HepG2 (cell line): ENCODE measurements around the gene CACNA2D3. TPM values are rescaled to one million over a fixed set of nuclear protein-coding genes. Genes with fewer than 3 reads are reported as not detected.

Experiments used
- ATAC-seq: fragments of 200-7000 bp; cut with Tn5 transposase; 3 replicates; pipeline ENCODE4 v1.9.1; 2020; ENCODE audit warnings: mild to moderate bottlenecking, moderate library complexity
- BruUV-seq: library from RNA; stranded (reverse); fragments of 400-500 nt; replicated peaks from 2 replicates; lab custom pipeline; 2021; lab: Mats Ljungman, UMichigan
- CTCF ChIA-PET: fragments of 300-600 bp; formaldehyde crosslinking; extraction: SDS; loops from one replicate; lab custom pipeline; 2021; ENCODE audit warnings: low total read pairs, inconsistent platforms, low intra/inter-chr PET ratio; lab: Yijun Ruan, JAX
- POLR2A ChIA-PET: fragments of 350-600 bp; sonication (Branson Sonifier 250); formaldehyde crosslinking; loops from one replicate; lab custom pipeline; 2020; ENCODE audit warnings: antibody characterized with exemption, inconsistent platforms; lab: Yijun Ruan, JAX
- DNase-seq: peaks from one replicate; pipeline ENCODE4 v3.0.0-alpha.2; 2015; ENCODE audit warnings: low spot score
- FAIRE-seq: peaks from 3 replicates; lab custom pipeline; 2011; peaks lifted over from hg19 to GRCh38; lab: Jason Lieb, UNC
- H2AFZ ChIP-seq: one replicate; pipeline ENCODE4 v1.6.1; 2011; ENCODE audit warnings: low read length, inconsistent platforms
- H3K27ac ChIP-seq: fragments of 300-600 bp; 3 replicates; pipeline ENCODE4 v1.8.0; 2011; ENCODE audit warnings: mixed run types, mild to moderate bottlenecking, mixed read lengths, low read length, inconsistent platforms; ENCODE audit not compliant: insufficient read depth; ENCODE audit errors: extremely low read length
- H3K27me3 ChIP-seq, 2 experiments: fragments of 200-600 bp in 1 of 2; 2 replicates in 1 of 2; 3 replicates in 1 of 2; pipeline versions ENCODE4 v1.6.0 to v1.8.0; 2011; ENCODE audit warnings: low read length in 2 of 2, mild to moderate bottlenecking in 2 of 2, moderate library complexity in 2 of 2, inconsistent platforms in 1 of 2; ENCODE audit not compliant: insufficient read depth in 2 of 2, control insufficient read depth in 1 of 2
- H3K36me3 ChIP-seq, 2 experiments: fragments of 200-600 bp in 1 of 2; replicated peaks in 1 of 2; 2 replicates in 1 of 2; 3 replicates in 1 of 2; pipeline versions ENCODE4 v1.5.1 to v1.8.0; 2011; ENCODE audit warnings: low read length in 2 of 2, inconsistent platforms in 1 of 2; ENCODE audit not compliant: insufficient read depth in 2 of 2, control insufficient read depth in 1 of 2
- H3K4me1 ChIP-seq: 2 replicates; pipeline ENCODE4 v1.5.1; 2012; ENCODE audit warnings: low read length, inconsistent platforms; ENCODE audit not compliant: insufficient read depth
- H3K4me2 ChIP-seq: 2 replicates; pipeline ENCODE4 v1.6.0; 2011; ENCODE audit warnings: low read depth, low read length, inconsistent platforms
- H3K4me3 ChIP-seq, 3 experiments: fragments of 200-600 bp in 1 of 3; sonication (generic), shearing (Covaris generic) in 1 of 3; replicated peaks in 1 of 3; 2 replicates each; pipeline ENCODE4 v1.5.1; 2011 to 2016; ENCODE audit warnings: low read length in 3 of 3, inconsistent platforms in 2 of 3, low read depth in 2 of 3, mild to moderate bottlenecking in 2 of 3, control low read depth in 1 of 3, mixed read lengths in 1 of 3; ENCODE audit not compliant: insufficient read depth in 1 of 3
- H3K79me2 ChIP-seq: one replicate; pipeline ENCODE4 v1.6.1; 2011; ENCODE audit warnings: low read length, inconsistent platforms; ENCODE audit not compliant: insufficient read depth
- H3K9ac ChIP-seq: 2 replicates; pipeline ENCODE4 v1.6.0; 2011; ENCODE audit warnings: mild to moderate bottlenecking, low read depth, low read length, inconsistent platforms; ENCODE audit not compliant: insufficient read depth
- H3K9me3 ChIP-seq: 2 replicates; pipeline ENCODE4 v1.5.1; 2012; ENCODE audit warnings: mild to moderate bottlenecking, low read length
- H4K20me1 ChIP-seq: 2 replicates; pipeline ENCODE4 v1.6.0; 2011; ENCODE audit warnings: inconsistent platforms, mild to moderate bottlenecking, low read length, moderate library complexity; ENCODE audit not compliant: insufficient read depth
- AGO2 ChIP-seq: fragments of 200-400 bp; formaldehyde crosslinking; optimal IDR thresholded peaks from 2 replicates; pipeline ENCODE3; 2017; ENCODE audit warnings: mild to moderate bottlenecking, low read depth, low read length, moderate library complexity
- BCLAF1 ChIP-seq: fragments of 450-650 bp; IDR thresholded peaks from 2 replicates; pipeline ENCODE4 v1.6.1; 2017; ENCODE audit warnings: mild to moderate bottlenecking
- CREB1 ChIP-seq, 2 experiments: fragments of 450-650 bp in 1 of 2; IDR thresholded peaks; 2 replicates each; pipeline ENCODE4 v1.6.1; 2016 to 2017; ENCODE audit warnings: control low read depth in 1 of 2, mild to moderate bottlenecking in 1 of 2, missing compliant biosample characterization in 1 of 2, missing genetic modification characterization in 1 of 2
- CREB3 ChIP-seq: sonication (generic); formaldehyde crosslinking; IDR thresholded peaks from 2 replicates; pipeline ENCODE4 v1.5.0; 2020; ENCODE audit warnings: missing genetic modification reagents
- GTF3A ChIP-seq: sonication (generic); formaldehyde crosslinking; conservative IDR thresholded peaks from 2 replicates; pipeline ENCODE4 v1.4.0; 2020; ENCODE audit warnings: mild to moderate bottlenecking, missing genetic modification reagents
- MIER2 ChIP-seq: IDR thresholded peaks from 2 replicates; pipeline ENCODE4 v1.6.1; 2016; ENCODE audit warnings: missing biosample characterization, missing genetic modification reagents
- SOX13 ChIP-seq, 3 experiments: fragments of 450-650 bp in 1 of 3; sonication (generic) in 1 of 3; formaldehyde crosslinking in 1 of 3; IDR thresholded peaks in 2 of 3; conservative IDR thresholded peaks in 1 of 3; 2 replicates each; pipeline versions ENCODE4 v1.5.0 to v1.6.1; 2016 to 2020; ENCODE audit warnings: antibody characterized with exemption in 1 of 3, mild to moderate bottlenecking in 1 of 3, missing compliant biosample characterization in 1 of 3, missing genetic modification reagents in 1 of 3, moderate library complexity in 1 of 3
- TRIM24 ChIP-seq: sonication (generic); formaldehyde crosslinking; IDR thresholded peaks from 2 replicates; pipeline ENCODE4 v1.8.0; 2022; ENCODE audit warnings: mild to moderate bottlenecking, missing genetic modification reagents
- ZNF354B ChIP-seq: sonication (generic); formaldehyde crosslinking; IDR thresholded peaks from 2 replicates; pipeline ENCODE4 v1.8.0; 2022; ENCODE audit warnings: mild to moderate bottlenecking, missing genetic modification reagents
- ZNF790 ChIP-seq: sonication (generic); formaldehyde crosslinking; IDR thresholded peaks from 2 replicates; pipeline ENCODE4 v1.8.0; 2022; ENCODE audit warnings: missing genetic modification reagents, mild to moderate bottlenecking, borderline replicate concordance
- ZNF792 ChIP-seq: IDR thresholded peaks from 2 replicates; pipeline ENCODE4 v1.6.1; 2016
- WGBS: methylation state at CpG from one replicate; pipeline ENCODE4 v1.1.6; 2017; ENCODE audit warnings: low lambda C conversion rate; 5-methylcytosine and 5-hydroxymethylcytosine counted together
- in situ Hi-C: cut with HindIII; loops from 2 replicates; pipeline ENCODE4 v1.10.0; 2017; ENCODE audit warnings: low pct_unique_long_range_greater_than_20kb; ENCODE audit not compliant: extremely low pct_ligation_motif_present
- intact Hi-C: fragments of 100-400 bp; cut with micrococcal nuclease; formaldehyde crosslinking; loops from one replicate; pipeline ENCODE4 v1.10.0; 2022; ENCODE audit not compliant: unreplicated experiment
- polyA plus RNA-seq, 8 experiments: library from polyadenylated mRNA; depleted of rRNA in 3 of 8; stranded (reverse) in 7 of 8; unstranded in 1 of 8; fragments of >200 nt; fragmentation: Illumina TruSeq in 4 of 8; extraction: Trizol in 4 of 8; gene quantifications; 2 replicates each; pipeline versions ENCODE4 v1.2.1 to v1.2.3, GENCODE V29; 2011 to 2016; ENCODE audit warnings: low read depth in 4 of 8, missing spikeins in 1 of 8, mixed read lengths in 1 of 8; ENCODE audit not compliant: insufficient read depth in 1 of 8
- total RNA-seq, 5 experiments: library from RNA; depleted of rRNA; stranded (reverse); fragments of >200 nt; fragmentation: Illumina TruSeq; extraction: Trizol; gene quantifications; 2 replicates each; pipeline ENCODE4 v1.2.3, GENCODE V29; 2016; ENCODE audit warnings: low read depth in 1 of 5

The CACNA2D3 gene
- total and polyA plus RNA-seq, 2 of the 13 experiments (the other 11 are each of a cell fraction or from before 2014, with no cell fraction given) = not detected

GRCh38 chr3:54305409-54306099 lies 183.2 kb downstream of the CACNA2D3 start:
- ChIA-PET POLR2A (no interaction called here), CTCF (no interaction called here)
- no peak for ATAC-seq
- intact Hi-C loops = no loop called here
- no peak overlapping the region for H3K27ac ChIP-seq
- no peaks in the 10 kb centered on the region for H3K27me3 ChIP-seq
- no TSS peak for BruUV-seq
- no peak overlapping the region for H3K9ac ChIP-seq
- H3K36me3 ChIP-seq = no peaks in the 10 kb centered on the region
- no peaks in the 10 kb centered on the region for H4K20me1 ChIP-seq
- H3K9me3 ChIP-seq = no peaks in the 10 kb centered on the region
- 0% methylated on average over 3 of the region's 3 CpGs for WGBS
- FAIRE-seq = no peak
- H3K4me2 ChIP-seq = no peak overlapping the region
- in situ Hi-C loops = no loop called here
- no peaks in the 10 kb centered on the region for H3K4me1 ChIP-seq
- no peak for DNase-seq
- peak; percentile 53 for TF ChIP-seq CREB1 (IDR thresholded peaks at IDR 0.05)
- no peak for TF ChIP-seq CREB1 (CRISPR knock-in tag; IDR thresholded peaks at IDR 0.05)
- no peak for TF ChIP-seq CREB3 (CRISPR knock-in tag)
- no peak overlapping the region for H2AFZ ChIP-seq
- H3K4me3 ChIP-seq = no peak overlapping the region
- H3K79me2 ChIP-seq = no peaks in the 10 kb centered on the region

GRCh38 chr3:54307566-54308180 lies 185.3 kb downstream of the CACNA2D3 start:
- Histone ChIP-seq H3K27ac (no peak overlapping the region), H3K9ac (no peak overlapping the region), H3K4me1 (no peaks in the 10 kb centered on the region), H3K79me2 (no peaks in the 10 kb centered on the region), H3K4me2 (no peak overlapping the region), H4K20me1 (no peaks in the 10 kb centered on the region), H3K27me3 (peaks cover 0 to 3% of the 10 kb centered on the region in 2 experiments; a peak in 2 of 5 replicates), H2AFZ (no peak overlapping the region), H3K36me3 (no peaks in the 10 kb centered on the region), H3K4me3 (no peak overlapping the region), H3K9me3 (no peaks in the 10 kb centered on the region)
- no peak for ATAC-seq
- no peak for FAIRE-seq
- ChIA-PET CTCF (no interaction called here), POLR2A (no interaction called here)
- in situ Hi-C loops (no loop called here), intact Hi-C loops (no loop called here)
- BruUV-seq = no TSS peak
- 0% methylated on average over 4 of the region's 4 CpGs for whole genome bisulfite sequencing
- DNase-seq = no peak
- TF ChIP-seq ZNF354B (no peak), GTF3A (CRISPR knock-in tag) (no peak), BCLAF1 (no peak), SOX13 (IDR thresholded peaks at IDR 0.05) (no peak), SOX13 (CRISPR knock-in tag; conservative IDR thresholded peaks at IDR 0.05 in 1 of 2, IDR thresholded peaks at IDR 0.05 in 1 of 2) (no peak), ZNF790 (no peak), MIER2 (no peak), ZNF792 (CRISPR knock-in tag) (no peak), TRIM24 (no peak), AGO2 (no peak)
